ENCODE results near the gene GIPC1.

The GIPC1 gene

GRCh38 chr19:14502334-14503092 lies 6.6 kb upstream of the GIPC1 start:
- no peak for DNase-seq (ENCODE audit: low spot score)
- H3K27ac ChIP-seq = peak overlapping the region; percentile 71
- CTCF ChIA-PET = no interaction called here
- POLR2A ChIA-PET (ENCODE audit: low non-redundant PET) = interaction anchor here (0.5 kb wide), 1 partner anchor 15 kb away, joined by 3 read pairs; no protein-coding TSS in a partner anchor
- TF ChIP-seq CTCF (conservative IDR thresholded peaks at IDR 0.05; ENCODE audit: low read depth) = no peak

GRCh38 chr19:14497228-14497921 lies 1.4 kb upstream of the GIPC1 start:
- CTCF ChIA-PET = interaction anchor here (1.2 kb wide), 1 partner anchor 9 kb away, joined by 3 read pairs; no protein-coding TSS in a partner anchor
- H3K27ac ChIP-seq = peak overlapping the region; percentile 87
- no peak for DNase-seq (ENCODE audit: low spot score)
- TF ChIP-seq CTCF (conservative IDR thresholded peaks at IDR 0.05; ENCODE audit: low read depth) = no peak
- POLR2A ChIA-PET (ENCODE audit: low non-redundant PET) = interaction anchor here (0.6 to 1.6 kb wide), 4 partner anchors 9 to 75 kb away, joined by 3 to 6 read pairs (median 4); partner anchors contain the start of gene NDUFB7

GRCh38 chr19:14496834-14497227 lies 904 bp upstream of the GIPC1 start:
- DNase-seq (ENCODE audit: low spot score) = no peak
- POLR2A ChIA-PET (ENCODE audit: low non-redundant PET) = interaction anchor here (0.6 to 1.6 kb wide), 5 partner anchors 9 to 39 kb away, joined by 3 to 6 read pairs (median 3); partner anchors contain the start of gene DNAJB1
- H3K27ac ChIP-seq = peak overlapping the region; percentile 87
- no peak for TF ChIP-seq CTCF (conservative IDR thresholded peaks at IDR 0.05; ENCODE audit: low read depth)
- CTCF ChIA-PET = no interaction called here

- POLR2A ChIA-PET (ENCODE audit: low non-redundant PET) = interaction anchor here (0.6 kb wide), 2 partner anchors 9 to 10 kb away, joined by 3 to 4 read pairs; no protein-coding TSS in a partner anchor
- CTCF ChIA-PET = interaction anchor here (0.6 to 1.9 kb wide), 3 partner anchors 10 to 30 kb away, joined by 3 to 9 read pairs (median 6); no protein-coding TSS in a partner anchor
- H3K27ac ChIP-seq = peak overlapping the region; percentile 87
- TF ChIP-seq CTCF (conservative IDR thresholded peaks at IDR 0.05; ENCODE audit: low read depth) = no peak
- no peak for DNase-seq (ENCODE audit: low spot score)
These were observed 277 bp downstream of the GIPC1 start for GRCh38 chr19:14495672-14496028.

- POLR2A ChIA-PET (ENCODE audit: low non-redundant PET) = interaction anchor here (0.6 to 0.9 kb wide), 4 partner anchors 9 to 64 kb away, joined by 3 to 8 read pairs (median 4); partner anchors contain the start of gene DNAJB1
- CTCF ChIA-PET = interaction anchor here (0.6 to 1.9 kb wide), 4 partner anchors 11 to 1287 kb away, joined by 3 to 9 read pairs (median 4); no protein-coding TSS in a partner anchor
These were observed 836 bp downstream of the GIPC1 start for GRCh38 chr19:14494910-14495671.

More at GRCh38 chr19:14494910-14495671, 836 bp downstream of the GIPC1 start:
- no peak for TF ChIP-seq CTCF (conservative IDR thresholded peaks at IDR 0.05; ENCODE audit: low read depth)
- peak overlapping the region; percentile 87 for H3K27ac ChIP-seq
- DNase-seq (ENCODE audit: low spot score) = peak; percentile 81

All from RWPE1 (cell line).